ENCODE measurements around the gene ITPRIP. TPM values are rescaled to one million over a fixed set of nuclear protein-coding genes. Genes with fewer than 3 reads are reported as not detected.

The ITPRIP gene
- total and polyA plus RNA-seq, 2 of the 8 experiments (the other 6 are each of a cell fraction or from before 2014, with no cell fraction given): 15.3 to 16.9 TPM

DNA sequence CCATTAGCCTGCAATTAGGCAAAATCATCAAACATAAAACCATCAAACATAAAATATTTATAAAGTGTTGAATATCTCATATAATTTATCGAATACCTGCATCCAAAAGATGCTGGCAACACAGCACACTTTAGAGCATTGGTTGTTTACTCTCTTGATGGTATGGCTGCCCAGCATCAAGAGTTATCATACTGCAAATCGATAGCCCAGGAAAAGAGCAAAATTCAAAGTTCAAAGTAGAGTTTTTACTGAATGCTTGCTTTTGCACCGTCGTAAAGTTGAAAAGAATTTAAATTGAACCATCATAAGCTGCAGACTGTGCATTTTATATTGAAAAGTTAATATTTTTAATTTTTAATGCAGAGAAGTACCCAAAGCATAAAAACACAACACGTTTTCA, 73.5 kb downstream of the ITPRIP start (continued):
- TF ChIP-seq, protein P1, sequence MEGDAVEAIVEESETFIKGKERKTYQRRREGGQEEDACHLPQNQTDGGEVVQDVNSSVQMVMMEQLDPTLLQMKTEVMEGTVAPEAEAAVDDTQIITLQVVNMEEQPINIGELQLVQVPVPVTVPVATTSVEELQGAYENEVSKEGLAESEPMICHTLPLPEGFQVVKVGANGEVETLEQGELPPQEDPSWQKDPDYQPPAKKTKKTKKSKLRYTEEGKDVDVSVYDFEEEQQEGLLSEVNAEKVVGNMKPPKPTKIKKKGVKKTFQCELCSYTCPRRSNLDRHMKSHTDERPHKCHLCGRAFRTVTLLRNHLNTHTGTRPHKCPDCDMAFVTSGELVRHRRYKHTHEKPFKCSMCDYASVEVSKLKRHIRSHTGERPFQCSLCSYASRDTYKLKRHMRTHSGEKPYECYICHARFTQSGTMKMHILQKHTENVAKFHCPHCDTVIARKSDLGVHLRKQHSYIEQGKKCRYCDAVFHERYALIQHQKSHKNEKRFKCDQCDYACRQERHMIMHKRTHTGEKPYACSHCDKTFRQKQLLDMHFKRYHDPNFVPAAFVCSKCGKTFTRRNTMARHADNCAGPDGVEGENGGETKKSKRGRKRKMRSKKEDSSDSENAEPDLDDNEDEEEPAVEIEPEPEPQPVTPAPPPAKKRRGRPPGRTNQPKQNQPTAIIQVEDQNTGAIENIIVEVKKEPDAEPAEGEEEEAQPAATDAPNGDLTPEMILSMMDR (IDR thresholded peaks at IDR 0.05; ENCODE audit: control extremely low read depth in 1 of 3, insufficient read depth in 1 of 3, low read depth in 1 of 3, low read length in 3 of 3): no peak
- TF ChIP-seq KDM1A (IDR thresholded peaks at IDR 0.05; ENCODE audit: borderline replicate concordance, low read length): no peak
- TF ChIP-seq KDM4A (IDR thresholded peaks at IDR 0.05; ENCODE audit: low read depth, low read length, severe bottlenecking): no peak

All from H1 (cell line).